Prostate gland (tissue), 2 donors: ENCODE measurements around the gene TBC1D13. TPM values are rescaled to one million over a fixed set of nuclear protein-coding genes. Genes with fewer than 3 reads are reported as not detected.

Source experiments
- DNase-seq: peaks from one replicate; pipeline ENCODE4 v3.0.0-alpha.2; 2019; ENCODE audit warnings: low spot score
- H3K27ac ChIP-seq, 2 donors: fragments of 200-600 bp; sonication (generic); 2 replicates each; pipeline ENCODE4 v1.5.1; 2017 to 2019
- H3K27me3 ChIP-seq: fragments of 200-600 bp; sonication (generic); replicated peaks from 2 replicates; pipeline ENCODE4 v1.5.1; 2019; ENCODE audit not compliant: insufficient read depth
- H3K36me3 ChIP-seq, 2 donors: fragments of 200-600 bp; sonication (generic); 1 replicate in 1 of 2; 2 replicates in 1 of 2; pipeline versions ENCODE4 v1.5.1 to v1.8.1; 2017 to 2019
- H3K4me1 ChIP-seq: fragments of 200-600 bp; sonication (generic); replicated peaks from 2 replicates; pipeline ENCODE4 v1.5.1; 2019
- H3K4me3 ChIP-seq, 2 donors: fragments of 200-600 bp; sonication (generic); 2 replicates each; pipeline ENCODE4 v1.5.1; 2017 to 2019
- H3K9me3 ChIP-seq: fragments of 200-600 bp; sonication (generic); 2 replicates; pipeline ENCODE4 v1.5.1; 2017
- CTCF ChIP-seq, 4 experiments: fragments of 200-600 bp in 2 of 4; fragments of 450-650 bp in 2 of 4; sonication (generic) in 2 of 4; IDR thresholded peaks; 1 replicate in 3 of 4; 2 replicates in 1 of 4; pipeline ENCODE4 v1.5.1; 2016 to 2019; ENCODE audit warnings: antibody characterized with exemption in 4 of 4, mild to moderate bottlenecking in 2 of 4, moderate library complexity in 2 of 4
- POLR2A ChIP-seq: fragments of 450-650 bp; IDR thresholded peaks from one replicate; pipeline ENCODE4 v1.6.1; 2016; ENCODE audit warnings: antibody characterized with exemption, mild to moderate bottlenecking
- POLR2AphosphoS5 ChIP-seq: sonication (generic); formaldehyde crosslinking; IDR thresholded peaks from one replicate; pipeline ENCODE4 v1.6.1; 2017; ENCODE audit warnings: antibody characterized with exemption
- WGBS: methylation state at CpG from one replicate; pipeline ENCODE4 v1.1.5; 2018; 5-methylcytosine and 5-hydroxymethylcytosine counted together
- intact Hi-C: fragments of 100-400 bp; cut with DNase I; formaldehyde crosslinking; loops from one replicate; pipeline ENCODE4 v1.14.2; 2022
- total RNA-seq, 2 donors: library from RNA; depleted of rRNA; stranded (reverse); fragments of >200 nt; gene quantifications; one replicate each; pipeline ENCODE4 v1.1.0, GENCODE V29; 2016

TBC1D13 gene
- total RNA-seq, 2 donors from 2014 or later, result 23.5 to 29.4 TPM

DNA sequence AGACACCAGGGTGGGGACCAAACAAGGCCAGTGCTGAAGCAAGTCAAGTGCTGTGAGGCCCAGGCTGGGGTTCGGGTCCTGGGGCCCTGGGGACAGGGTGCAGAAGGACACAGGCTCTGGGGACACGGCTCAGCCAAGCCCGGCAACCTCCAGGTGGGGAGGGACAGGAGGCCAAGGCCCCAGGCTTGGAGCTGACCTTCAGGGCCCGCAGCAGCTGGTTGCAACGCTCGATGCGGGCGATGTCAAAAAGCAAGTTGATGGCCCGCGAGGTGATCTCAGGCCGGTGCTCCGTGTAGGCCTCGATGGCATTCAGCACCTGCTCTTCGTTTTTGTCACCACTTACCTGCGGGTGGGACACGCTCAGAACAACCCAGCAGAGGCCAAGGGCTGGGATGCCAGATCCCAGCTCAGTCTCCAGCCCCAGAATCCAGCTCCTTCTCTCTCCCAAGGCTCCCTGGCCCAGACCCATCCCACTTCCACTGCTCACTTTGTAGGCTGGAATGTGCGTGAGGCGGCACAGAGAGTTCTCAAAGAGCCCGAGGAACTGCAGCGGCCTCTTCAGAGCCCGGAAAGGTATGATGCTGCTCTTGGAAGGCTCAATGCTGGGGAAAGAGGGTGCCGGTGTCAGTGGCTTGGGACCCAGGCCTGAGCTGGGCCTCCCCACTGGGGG lies 36.0 kb upstream of the TBC1D13 start:
- TF ChIP-seq CTCF (IDR thresholded peaks at IDR 0.05), result no peak
- TF ChIP-seq POLR2AphosphoS5, result no peak
- TF ChIP-seq POLR2A, result no peak
- H3K27me3 ChIP-seq, result no peaks in the 10 kb centered on the region
- no peak overlapping the region for H3K4me3 ChIP-seq
- H3K9me3 ChIP-seq, result no peaks in the 10 kb centered on the region
- WGBS, result 93% methylated on average over 20 of the region's 22 CpGs
- H3K27ac ChIP-seq, result no peak overlapping the region
- intact Hi-C loops, result no loop called here
- no peaks in the 10 kb centered on the region for H3K4me1 ChIP-seq
- H3K36me3 ChIP-seq, result peaks cover 7 to 21% of the 10 kb centered on the region in 2 donors
- DNase-seq, result no peak

DNA sequence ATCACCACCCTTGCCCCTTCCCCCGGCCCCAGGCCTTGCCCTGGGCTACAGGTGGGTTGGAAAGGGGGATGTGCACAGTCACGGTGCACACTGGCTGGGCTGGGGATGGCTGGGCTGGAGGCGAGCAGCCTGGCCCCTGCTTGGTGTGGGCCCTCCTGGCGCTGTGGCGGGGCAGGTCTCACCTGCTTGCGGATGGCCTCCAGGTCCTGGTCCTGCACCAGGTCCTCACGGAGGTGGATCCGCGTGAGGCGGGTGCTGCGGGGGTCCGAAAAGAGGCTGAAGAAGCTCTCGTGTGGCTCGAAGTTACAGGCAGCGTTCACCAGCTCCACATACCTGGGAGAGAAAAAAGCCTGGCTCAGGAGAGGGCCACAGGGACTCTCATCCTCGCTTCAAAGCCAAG lies 33.4 kb upstream of the TBC1D13 start:
- Histone ChIP-seq H3K36me3 (peaks cover 7 to 21% of the 10 kb centered on the region in 2 donors), H3K9me3 (no peaks in the 10 kb centered on the region), H3K4me1 (no peaks in the 10 kb centered on the region), H3K27ac (no peak overlapping the region), H3K4me3 (no peak overlapping the region), H3K27me3 (no peaks in the 10 kb centered on the region)
- no peak for TF ChIP-seq POLR2AphosphoS5
- no peak for TF ChIP-seq CTCF (IDR thresholded peaks at IDR 0.05)
- no peak for TF ChIP-seq POLR2A
- WGBS, result 95% methylated on average over 13 of the region's 16 CpGs
- intact Hi-C loops, result no loop called here
- no peak for DNase-seq

- no peak for DNase-seq
- intact Hi-C loops, result no loop called here
- H3K27ac ChIP-seq, result no peak overlapping the region
- no peaks in the 10 kb centered on the region for H3K4me1 ChIP-seq
- peaks cover under 1 to 11% of the 10 kb centered on the region in 2 donors for H3K36me3 ChIP-seq
- 72% methylated on average over 6 of the region's 6 CpGs for WGBS
- no peaks in the 10 kb centered on the region for H3K27me3 ChIP-seq
- H3K9me3 ChIP-seq, result no peaks in the 10 kb centered on the region
- TF ChIP-seq POLR2AphosphoS5 (no peak), POLR2A (no peak), CTCF (IDR thresholded peaks at IDR 0.05) (no peak)
- no peak overlapping the region for H3K4me3 ChIP-seq
Observed at GRCh38 chr9:128757602-128758001, 29.5 kb upstream of the TBC1D13 start.

- 80% methylated on average over 9 of the region's 9 CpGs for whole genome bisulfite sequencing
- H3K27ac ChIP-seq, result no peak overlapping the region
- TF ChIP-seq POLR2AphosphoS5, result no peak
- TF ChIP-seq POLR2A, result no peak
- no peak for TF ChIP-seq CTCF (IDR thresholded peaks at IDR 0.05)
- no peaks in the 10 kb centered on the region for H3K9me3 ChIP-seq
- no peaks in the 10 kb centered on the region for H3K36me3 ChIP-seq
- H3K27me3 ChIP-seq, result no peaks in the 10 kb centered on the region
- intact Hi-C loops, result no loop called here
- no peaks in the 10 kb centered on the region for H3K4me1 ChIP-seq
- no peak overlapping the region for H3K4me3 ChIP-seq
- DNase-seq, result no peak
Observed at GRCh38 chr9:128762671-128763449, 24.2 kb upstream of the TBC1D13 start.
